CD14-positive monocyte (primary cell): ENCODE data around the gene ELMO3. TPM values are rescaled to one million over a fixed set of nuclear protein-coding genes. Genes with fewer than 3 reads are reported as not detected.

Experiments
- DNase-seq, 3 donors: peaks; one replicate each; pipeline ENCODE4 v3.0.0-alpha.2; 2011 to 2022
- H2AFZ ChIP-seq: 2 replicates; pipeline ENCODE4 v1.6.0; 2012; ENCODE audit warnings: mild to moderate bottlenecking, low read depth, low read length, inconsistent platforms; ENCODE audit not compliant: insufficient read depth, poor library complexity, severe bottlenecking
- H3K27ac ChIP-seq, 2 donors: 1 replicate in 1 of 2; 2 replicates in 1 of 2; pipeline ENCODE4 v1.5.1; 2012 to 2013; ENCODE audit warnings: low read length in 2 of 2, control low read depth in 1 of 2, inconsistent platforms in 1 of 2, low read depth in 1 of 2, mild to moderate bottlenecking in 1 of 2
- H3K27me3 ChIP-seq, 2 donors: one replicate each; pipeline versions ENCODE4 v1.6.0 to v1.6.1; 2011 to 2013; ENCODE audit warnings: low read length in 2 of 2; ENCODE audit not compliant: control insufficient read depth in 2 of 2, insufficient read depth in 2 of 2
- H3K36me3 ChIP-seq, 2 donors: replicated peaks in 1 of 2; 1 replicate in 1 of 2; 2 replicates in 1 of 2; pipeline versions ENCODE4 v1.5.1 to v1.6.1; 2012 to 2013; ENCODE audit warnings: low read length in 2 of 2, control low read depth in 1 of 2, inconsistent platforms in 1 of 2, mild to moderate bottlenecking in 1 of 2; ENCODE audit not compliant: insufficient read depth in 2 of 2, control insufficient read depth in 1 of 2
- H3K4me1 ChIP-seq, 2 donors: 1 replicate in 1 of 2; 2 replicates in 1 of 2; pipeline versions ENCODE4 v1.5.1 to v1.6.1; 2012 to 2013; ENCODE audit warnings: low read length in 2 of 2, control low read depth in 1 of 2, inconsistent platforms in 1 of 2, mild to moderate bottlenecking in 1 of 2, moderate library complexity in 1 of 2; ENCODE audit not compliant: insufficient read depth in 2 of 2, control insufficient read depth in 1 of 2
- H3K4me2 ChIP-seq: replicated peaks from 2 replicates; pipeline ENCODE3; 2012; ENCODE audit warnings: low read length, moderate library complexity, mild to moderate bottlenecking; ENCODE audit not compliant: poor library complexity, severe bottlenecking; ENCODE audit errors: extremely low read depth
- H3K4me3 ChIP-seq, 3 experiments: fragments of 200-600 bp in 1 of 3; sonication (generic) in 1 of 3; replicated peaks in 1 of 3; 1 replicate in 2 of 3; 2 replicates in 1 of 3; pipeline ENCODE4 v1.5.1; 2011 to 2013; ENCODE audit warnings: low read length in 3 of 3, mild to moderate bottlenecking in 3 of 3, control low read depth in 2 of 3, low read depth in 2 of 3, inconsistent platforms in 1 of 3, moderate library complexity in 1 of 3
- H3K79me2 ChIP-seq: 2 replicates; pipeline ENCODE4 v1.6.0; 2012; ENCODE audit warnings: mild to moderate bottlenecking, control low read depth, inconsistent platforms, low read length, moderate library complexity; ENCODE audit not compliant: insufficient read depth
- H3K9ac ChIP-seq: 2 replicates; pipeline ENCODE4 v1.6.0; 2017; ENCODE audit warnings: low read length, mild to moderate bottlenecking; ENCODE audit not compliant: insufficient read depth, poor library complexity, severe bottlenecking
- H3K9me3 ChIP-seq, 2 donors: replicated peaks in 1 of 2; 1 replicate in 1 of 2; 2 replicates in 1 of 2; pipeline versions ENCODE4 v1.5.1 to v1.6.1; 2012 to 2013; ENCODE audit warnings: low read length in 2 of 2, control low read depth in 1 of 2; ENCODE audit not compliant: control insufficient read depth in 1 of 2, insufficient read depth in 1 of 2
- H4K20me1 ChIP-seq: 2 replicates; pipeline ENCODE4 v1.6.0; 2012; ENCODE audit warnings: mild to moderate bottlenecking, low read length, control low read depth, moderate library complexity; ENCODE audit not compliant: insufficient read depth
- H3K27ac Mint-ChIP-seq, 7 donors: one replicate each; pipeline ENCODE4 v1.8.0; 2020; ENCODE audit warnings: mild to moderate bottlenecking in 7 of 7, mixed read lengths in 7 of 7, moderate library complexity in 6 of 7, inconsistent platforms in 2 of 7
- H3K27me3 Mint-ChIP-seq, 3 donors: one replicate each; pipeline ENCODE4 v1.8.0; 2021 to 2022; ENCODE audit warnings: low read depth in 3 of 3, mild to moderate bottlenecking in 3 of 3, mixed read lengths in 3 of 3, moderate library complexity in 3 of 3, inconsistent platforms in 1 of 3
- H3K36me3 Mint-ChIP-seq, 2 donors: one replicate each; pipeline ENCODE4 v1.8.0; 2020; ENCODE audit warnings: mixed read lengths in 2 of 2, inconsistent platforms in 1 of 2, mild to moderate bottlenecking in 1 of 2
- H3K4me1 Mint-ChIP-seq: one replicate; pipeline ENCODE4 v1.8.0; 2020; ENCODE audit warnings: mild to moderate bottlenecking, mixed read lengths
- H3K4me3 Mint-ChIP-seq, 2 donors: one replicate each; pipeline ENCODE4 v1.8.0; 2020; ENCODE audit warnings: mild to moderate bottlenecking in 2 of 2, mixed read lengths in 2 of 2, moderate library complexity in 1 of 2
- H3K9me3 Mint-ChIP-seq, 7 donors: one replicate each; pipeline ENCODE4 v1.8.0; 2020 to 2022; ENCODE audit warnings: mixed read lengths in 7 of 7, mild to moderate bottlenecking in 6 of 7, moderate library complexity in 6 of 7, inconsistent platforms in 2 of 7
- CTCF ChIP-seq: fragments of 200-600 bp; IDR thresholded peaks from one replicate; pipeline ENCODE4 v1.8.0; 2022; ENCODE audit warnings: antibody characterized with exemption, mild to moderate bottlenecking
- WGBS: methylation state at CpG from one replicate; pipeline ENCODE4 v1.1.5; 2013; ENCODE audit warnings: missing lambda C conversion rate; ENCODE audit not compliant: insufficient coverage; 5-methylcytosine and 5-hydroxymethylcytosine counted together
- intact Hi-C, 2 donors: fragments of 100-400 bp; cut with micrococcal nuclease; formaldehyde crosslinking; loops; one replicate each; pipeline versions ENCODE4 v1.15.0 to v1.15.1; 2023
- polyA plus RNA-seq, 3 donors: library from polyadenylated mRNA; depleted of rRNA in 1 of 3; unstranded in 2 of 3; stranded (reverse) in 1 of 3; fragments of 300-500 nt in 2 of 3; fragments of >200 nt in 1 of 3; fragmentation: Illumina TruSeq in 2 of 3; gene quantifications; 1 replicate in 2 of 3; 2 replicates in 1 of 3; pipeline ENCODE4 v1.2.3, GENCODE V29; 2012 to 2021

The ELMO3 gene
- polyA plus RNA-seq, 3 donors: 0.15 to 7.0 TPM; not detected in 1

GRCh38 chr16:67188798-67189197 is 10.1 kb upstream of the ELMO3 start:
- Histone ChIP-seq H3K27me3 (peaks cover 0 to 8% of the 10 kb centered on the region in 2 donors), H3K9me3 (no peaks in the 10 kb centered on the region), H3K27ac (no peak overlapping the region), H3K9ac (no peak overlapping the region), H3K36me3 (no peaks in the 10 kb centered on the region), H4K20me1 (peaks cover 17% of the 10 kb centered on the region), H2AFZ (no peak overlapping the region), H3K4me3 (no peak overlapping the region), H3K79me2 (peaks cover 18% of the 10 kb centered on the region), H3K4me1 (peaks cover 37 to 41% of the 10 kb centered on the region in 2 donors), H3K4me2 (no peak overlapping the region)
- peaks cover 0 to 5% (median 2%) of the 10 kb centered on the region in 7 donors for H3K9me3 Mint-ChIP-seq
- intact Hi-C loops: no loop called here
- H3K27me3 Mint-ChIP-seq: peaks cover 7 to 29% (median 18%) of the 10 kb centered on the region in 3 donors
- peaks cover 3 to 8% of the 10 kb centered on the region in 2 donors for H3K36me3 Mint-ChIP-seq
- H3K4me3 Mint-ChIP-seq: no peak overlapping the region
- DNase-seq: no peak
- H3K4me1 Mint-ChIP-seq: peaks cover 35% of the 10 kb centered on the region
- 98% methylated on average over 14 of the region's 15 CpGs for WGBS
- no peak overlapping the region for H3K27ac Mint-ChIP-seq
- no peak for TF ChIP-seq CTCF

- peaks cover 0 to 4% (median 2%) of the 10 kb centered on the region in 7 donors for H3K9me3 Mint-ChIP-seq
- no peak within 1 kb of the TSS for H2AFZ ChIP-seq
- intact Hi-C loops: loop anchor here (5.0 kb wide), 1 partner anchor 37 kb away; the partner anchor contains the start of gene TMEM208 (in 2 of the 2)
- WGBS: 92% methylated on average over 2 of the region's 6 CpGs
- H3K9ac ChIP-seq: no peak within 1 kb of the TSS
- no peak for TF ChIP-seq CTCF
- H3K27me3 Mint-ChIP-seq: peaks cover 5 to 19% (median 11%) of the 10 kb centered on the region in 3 donors
- H3K9me3 ChIP-seq: no peaks in the 10 kb centered on the region
- H3K4me3 ChIP-seq: no peak within 1 kb of the TSS
- peaks cover 30% of the 10 kb centered on the region for H3K79me2 ChIP-seq
- H4K20me1 ChIP-seq: peaks cover 29% of the 10 kb centered on the region
- no peak for DNase-seq
- peaks cover 27 to 29% of the 10 kb centered on the region in 2 donors for H3K4me1 ChIP-seq
- H3K4me3 Mint-ChIP-seq: no peak within 1 kb of the TSS
- no peak within 1 kb of the TSS for H3K4me2 ChIP-seq
- peaks cover 9 to 12% of the 10 kb centered on the region in 2 donors for H3K36me3 ChIP-seq
- peak within 1 kb of the TSS in 1 of 7 donors; percentile 86 for H3K27ac Mint-ChIP-seq
- H3K36me3 Mint-ChIP-seq: peaks cover 13 to 21% of the 10 kb centered on the region in 2 donors
- peaks cover 0 to 1% of the 10 kb centered on the region in 2 donors for H3K27me3 ChIP-seq
- peaks cover 32% of the 10 kb centered on the region for H3K4me1 Mint-ChIP-seq
- no peak within 1 kb of the TSS for H3K27ac ChIP-seq
Measured at GRCh38 chr16:67190041-67190440, 8.9 kb upstream of the ELMO3 start, which contains the start of gene EXOC3L1. Gene EXOC3L1, minus strand, starts transcription at chr16:67190136. Its CDS starts 460 bp downstream, at chr16:67189676.
